HG03045 (cell line): Measurements from ENCODE around the gene PTPN22.

Experiments
- ATAC-seq: cut with Tn5 transposase; IDR thresholded peaks from one replicate; pipeline ENCODE4 v1.9.1; 2021; ENCODE audit warnings: mild to moderate bottlenecking, moderate library complexity; ENCODE audit not compliant: unreplicated experiment

Gene PTPN22

GRCh38 chr1:113804421-113805255, 66.9 kb downstream of the PTPN22 start:
- ATAC-seq: no peak

GRCh38 chr1:113802367-113803007, 69.0 kb downstream of the PTPN22 start:
- no peak for ATAC-seq

- ATAC-seq: no peak
These were observed 71.0 kb downstream of the PTPN22 start for GRCh38 chr1:113800487-113800886.

DNA sequence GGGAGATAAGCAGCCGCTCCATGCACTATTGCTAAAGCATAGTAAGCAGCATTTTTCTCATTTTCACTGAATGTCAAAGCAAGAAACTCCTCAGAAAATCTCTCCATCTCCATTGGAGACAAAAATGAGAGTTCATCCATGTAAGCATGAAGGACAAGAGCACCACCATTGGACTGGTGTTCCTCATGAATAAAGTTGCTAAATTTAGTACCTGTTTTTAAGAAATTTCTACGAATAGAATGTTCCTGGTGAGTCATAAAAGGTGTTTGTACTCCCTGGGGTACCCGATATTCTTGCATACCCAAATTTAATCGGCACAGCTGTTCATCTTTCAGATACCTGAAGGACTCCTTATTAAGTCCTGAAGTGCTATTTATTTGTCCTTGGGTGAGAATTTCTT, 74.0 kb downstream of the PTPN22 start:
- no peak for ATAC-seq

DNA sequence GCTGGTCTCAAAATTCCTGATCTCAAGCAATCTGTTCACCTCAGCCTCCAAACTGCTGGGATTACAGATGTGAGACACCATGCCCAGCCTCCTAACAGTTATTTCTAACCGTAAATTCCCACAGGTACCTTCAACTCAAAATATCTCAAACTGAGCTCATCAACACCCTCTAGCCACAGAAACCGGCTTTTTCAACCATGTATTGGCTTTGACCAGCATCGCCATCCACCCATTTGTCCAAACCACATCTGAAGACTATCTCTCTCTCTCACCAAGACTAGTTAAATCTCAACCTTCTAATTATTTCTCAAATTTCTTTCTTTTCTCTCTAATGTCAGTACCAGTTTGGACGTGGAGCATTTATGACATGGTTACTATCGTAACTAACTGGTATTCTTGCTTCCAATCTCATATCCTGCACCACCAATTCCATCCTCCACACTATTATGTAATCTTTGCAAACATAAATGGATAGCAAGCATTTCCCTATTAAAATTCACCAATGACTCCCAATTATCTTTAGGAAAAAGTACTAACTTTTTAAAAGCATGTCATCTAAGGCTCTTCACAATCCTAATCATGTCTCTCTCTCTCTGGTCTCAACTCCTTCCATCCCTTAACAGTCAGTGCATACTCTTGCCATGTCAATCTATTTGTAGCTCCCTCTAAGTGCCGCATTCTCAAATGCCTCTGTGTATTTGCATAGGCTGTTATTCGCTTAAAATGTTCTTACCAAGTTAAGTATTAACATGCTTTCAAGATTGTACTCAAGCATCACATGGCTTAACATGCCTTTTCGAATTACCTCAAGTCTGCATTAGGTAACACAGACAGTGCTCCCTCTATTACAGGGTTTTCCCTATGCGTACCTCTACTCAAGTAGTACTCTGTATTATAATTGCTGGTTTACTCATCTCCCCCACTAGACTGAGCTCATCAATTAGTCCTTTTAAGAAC, 77.4 kb downstream of the PTPN22 start:
- ATAC-seq: no peak

DNA sequence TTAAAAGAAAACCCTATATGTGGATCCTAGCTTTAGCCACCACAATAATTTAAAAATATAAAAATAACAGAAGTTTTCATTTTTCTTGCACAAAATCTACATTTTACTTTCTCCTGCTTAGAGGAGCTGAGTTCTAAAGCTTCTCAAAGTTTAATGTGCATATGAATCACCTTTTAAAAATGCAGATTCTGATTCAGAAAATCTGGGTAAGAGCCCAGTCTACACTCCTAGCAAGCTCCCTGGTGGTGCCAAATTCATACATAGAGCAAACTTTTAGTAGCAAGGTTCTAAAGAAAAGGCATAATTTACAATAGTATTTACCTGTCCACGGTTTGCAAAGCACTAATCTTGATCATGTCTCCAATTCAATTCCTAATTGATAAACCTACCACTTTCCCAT, 78.5 kb downstream of the PTPN22 start:
- no peak for ATAC-seq

GRCh38 chr1:113792471-113792870, 79.0 kb downstream of the PTPN22 start:
- no peak for ATAC-seq

DNA sequence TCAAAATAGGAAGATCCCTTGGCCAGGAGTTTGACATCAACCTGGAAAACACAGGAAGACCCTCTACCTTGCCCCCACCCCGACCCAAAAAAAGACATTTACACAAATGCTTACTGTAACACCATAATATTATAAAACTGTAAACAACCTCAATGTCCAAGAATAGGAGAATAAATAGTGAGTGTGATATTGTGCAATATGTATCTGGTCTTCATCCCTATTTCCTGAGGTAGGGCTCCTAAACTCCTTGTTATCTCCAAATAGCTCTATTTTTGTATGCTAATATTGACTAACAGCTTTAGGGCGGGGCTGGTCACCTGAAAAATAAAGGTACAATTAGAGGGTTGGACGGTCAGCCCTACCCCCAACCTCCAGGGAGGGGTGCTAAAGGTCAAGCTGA, 82.7 kb downstream of the PTPN22 start:
- ATAC-seq: no peak

DNA sequence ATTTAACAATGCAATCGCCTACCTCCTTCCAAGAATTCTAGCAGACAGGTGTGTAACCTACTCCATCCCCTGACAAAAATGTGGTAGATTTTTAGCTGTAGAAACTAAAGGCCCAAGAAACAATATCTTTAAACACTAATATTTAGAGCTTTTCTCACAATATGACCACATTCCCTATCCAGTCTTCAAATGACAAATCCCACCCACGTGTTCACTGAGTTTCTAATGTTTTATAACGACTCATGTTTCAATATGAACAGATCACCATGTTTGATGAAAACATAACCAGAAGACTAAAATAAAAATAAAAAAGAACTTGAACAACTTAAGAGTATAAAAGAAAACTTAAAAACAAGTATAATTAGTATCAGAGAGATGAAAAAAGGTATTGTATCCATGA, 83.8 kb downstream of the PTPN22 start:
- no peak for ATAC-seq

GRCh38 chr1:113786069-113786468, 85.4 kb downstream of the PTPN22 start:
- ATAC-seq: no peak

- ATAC-seq: peak; percentile 51
These were observed 87.3 kb downstream of the PTPN22 start for GRCh38 chr1:113784104-113784779.

- ATAC-seq: peak; percentile 67
These were observed 88.0 kb downstream of the PTPN22 start for GRCh38 chr1:113783254-113784103.

GRCh38 chr1:113782406-113782805, 89.1 kb downstream of the PTPN22 start:
- no peak for ATAC-seq

DNA sequence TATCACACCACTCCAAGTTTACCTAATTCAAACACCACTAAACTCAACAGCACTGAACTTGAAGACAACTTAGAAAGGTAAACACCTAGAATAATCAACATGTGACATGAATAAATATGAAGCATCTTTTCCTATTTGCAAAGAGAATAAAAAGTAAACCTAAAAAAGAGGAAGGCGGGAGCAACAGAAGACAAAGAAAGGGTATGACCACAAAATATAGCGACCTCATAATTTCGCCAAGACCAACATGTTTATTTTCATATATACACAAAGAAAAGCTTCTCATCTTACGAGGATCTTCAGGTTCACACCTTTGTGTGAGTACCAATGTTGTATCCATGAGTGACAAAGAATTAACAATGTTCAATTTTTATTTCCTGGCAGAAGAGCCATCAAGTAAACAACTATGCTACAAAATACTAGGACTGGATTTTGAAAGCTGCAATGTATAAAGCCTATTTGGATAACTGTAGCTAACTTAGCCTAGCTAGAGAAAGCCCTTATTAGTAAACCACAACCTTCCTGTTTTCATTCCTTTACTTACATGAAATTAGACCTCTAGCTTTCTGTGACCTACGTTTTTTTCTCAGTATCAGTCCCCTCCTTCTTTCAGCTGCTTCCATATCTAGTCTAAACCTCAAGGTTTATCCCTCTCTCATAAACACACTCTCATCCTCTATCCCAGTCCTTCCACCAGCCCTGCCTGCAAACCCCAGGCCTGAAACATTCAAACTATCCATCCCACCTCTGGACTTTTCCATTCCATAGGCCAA, 91.0 kb downstream of the PTPN22 start:
- ATAC-seq: peak; percentile 45

GRCh38 chr1:113779542-113779941, 92.0 kb downstream of the PTPN22 start:
- ATAC-seq: no peak

DNA sequence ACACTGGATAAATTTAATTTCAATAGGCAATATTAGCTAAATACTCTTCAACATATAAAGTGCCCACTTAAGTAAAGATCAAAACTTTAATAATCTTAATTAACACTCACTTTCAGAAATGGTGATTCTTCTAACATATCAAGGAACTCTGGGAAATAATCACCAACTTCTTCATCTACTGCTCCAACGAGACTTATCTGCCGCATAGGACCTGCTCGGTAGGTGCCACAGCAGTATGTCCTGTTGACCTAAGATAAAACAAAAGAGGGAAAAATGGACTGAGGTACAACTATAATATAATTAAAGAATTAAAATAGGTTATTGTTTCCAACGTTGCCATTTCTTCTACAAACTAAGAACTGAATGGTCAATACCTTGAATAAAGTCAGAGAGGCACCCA, 94.0 kb downstream of the PTPN22 start:
- no peak for ATAC-seq

DNA sequence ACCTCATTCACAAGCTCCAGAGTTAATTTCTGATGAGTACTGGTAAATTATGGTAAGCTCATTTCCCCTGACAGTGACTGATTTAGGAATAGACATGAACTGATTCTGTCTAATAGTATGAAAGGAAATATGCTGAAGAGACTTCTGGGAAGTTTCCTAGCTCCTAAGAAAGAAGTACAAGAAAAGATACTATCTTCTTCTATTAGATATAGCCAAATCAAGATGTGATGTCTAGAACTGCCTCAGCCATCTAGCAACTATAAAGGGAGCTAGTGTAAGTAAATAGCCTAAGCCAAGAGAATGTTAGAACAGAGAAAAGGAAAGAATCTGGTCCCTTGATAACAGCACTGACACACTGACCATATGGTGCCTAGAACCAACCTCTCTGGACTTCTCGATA, 101.5 kb downstream of the PTPN22 start:
- no peak for ATAC-seq

GRCh38 chr1:113769601-113769970, 101.9 kb downstream of the PTPN22 start:
- no peak for ATAC-seq

DNA sequence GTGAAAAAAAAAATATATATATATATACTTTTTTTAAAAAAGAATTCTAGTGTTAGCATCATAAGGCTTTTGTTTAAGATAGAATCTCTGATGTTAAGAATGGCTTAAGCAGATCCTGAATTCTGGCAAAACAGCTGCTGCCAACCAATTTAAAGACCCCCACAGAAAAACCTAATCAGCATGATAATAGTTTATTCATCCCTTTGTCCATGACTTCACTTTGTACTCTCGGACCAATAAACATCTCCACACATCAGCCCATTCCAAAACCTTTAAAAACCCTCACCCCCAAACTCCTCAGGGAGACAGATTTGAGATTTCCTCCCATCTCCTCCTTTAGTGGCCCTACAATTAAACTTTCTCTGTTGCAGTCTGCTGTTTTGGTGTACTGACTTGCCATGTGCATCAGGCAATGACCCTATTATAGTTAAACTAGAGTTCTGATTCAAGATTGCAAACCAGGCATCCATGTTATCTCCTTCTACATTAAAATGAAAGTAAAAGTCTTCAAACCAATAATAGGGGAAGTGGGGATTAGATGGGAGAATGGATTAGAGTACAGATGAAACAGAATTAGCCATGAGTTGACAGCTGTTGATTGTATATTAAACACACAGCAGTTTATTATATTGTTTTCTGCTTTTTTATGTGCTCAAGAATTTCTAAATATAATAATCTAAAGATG, 102.5 kb downstream of the PTPN22 start:
- ATAC-seq: no peak
